ENCODE measurements around the gene SIGLEC14.

SIGLEC14 gene

GRCh38 chr19:51691584-51692428, 45.2 kb upstream of the SIGLEC14 start:
- TF ChIP-seq, protein P1, sequence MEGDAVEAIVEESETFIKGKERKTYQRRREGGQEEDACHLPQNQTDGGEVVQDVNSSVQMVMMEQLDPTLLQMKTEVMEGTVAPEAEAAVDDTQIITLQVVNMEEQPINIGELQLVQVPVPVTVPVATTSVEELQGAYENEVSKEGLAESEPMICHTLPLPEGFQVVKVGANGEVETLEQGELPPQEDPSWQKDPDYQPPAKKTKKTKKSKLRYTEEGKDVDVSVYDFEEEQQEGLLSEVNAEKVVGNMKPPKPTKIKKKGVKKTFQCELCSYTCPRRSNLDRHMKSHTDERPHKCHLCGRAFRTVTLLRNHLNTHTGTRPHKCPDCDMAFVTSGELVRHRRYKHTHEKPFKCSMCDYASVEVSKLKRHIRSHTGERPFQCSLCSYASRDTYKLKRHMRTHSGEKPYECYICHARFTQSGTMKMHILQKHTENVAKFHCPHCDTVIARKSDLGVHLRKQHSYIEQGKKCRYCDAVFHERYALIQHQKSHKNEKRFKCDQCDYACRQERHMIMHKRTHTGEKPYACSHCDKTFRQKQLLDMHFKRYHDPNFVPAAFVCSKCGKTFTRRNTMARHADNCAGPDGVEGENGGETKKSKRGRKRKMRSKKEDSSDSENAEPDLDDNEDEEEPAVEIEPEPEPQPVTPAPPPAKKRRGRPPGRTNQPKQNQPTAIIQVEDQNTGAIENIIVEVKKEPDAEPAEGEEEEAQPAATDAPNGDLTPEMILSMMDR (IDR thresholded peaks at IDR 0.05; ENCODE audit: insufficient read depth, low read depth, low read length, missing control alignments), result no peak
- H3K4me3 ChIP-seq (ENCODE audit: low read depth, low read length), result no peak overlapping the region
- no peak for DNase-seq (ENCODE audit: low read depth)

DNA sequence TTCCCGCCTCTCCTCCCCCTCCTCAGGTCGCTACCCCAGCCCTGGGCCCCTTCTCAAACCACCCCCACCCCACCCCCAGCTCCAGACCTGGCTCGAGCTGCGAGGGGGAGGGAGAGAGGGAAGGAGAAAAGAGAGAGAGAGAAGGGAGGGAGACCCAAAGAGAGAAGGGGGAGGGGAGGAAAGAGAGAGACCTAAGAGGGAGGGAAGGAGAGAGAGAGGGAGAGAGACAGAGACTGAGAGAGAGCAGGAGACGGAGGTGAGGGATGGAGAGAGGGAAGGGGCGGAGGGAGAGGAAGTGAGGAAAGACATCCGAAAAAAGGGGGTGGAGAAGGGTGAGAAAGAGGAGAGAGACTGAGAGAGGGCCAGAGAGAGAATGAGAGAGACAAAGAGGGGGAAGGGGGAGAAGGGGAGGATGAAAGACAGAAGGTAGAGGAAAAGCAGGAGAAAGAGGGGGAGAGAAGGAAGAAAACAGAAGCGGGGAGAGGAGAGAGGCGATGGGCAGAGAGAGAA, 44.5 kb upstream of the SIGLEC14 start:
- TF ChIP-seq, protein P1 (IDR thresholded peaks at IDR 0.05; ENCODE audit: insufficient read depth, low read depth, low read length, missing control alignments), result no peak
- no peak for DNase-seq (ENCODE audit: low read depth)
- H3K4me3 ChIP-seq (ENCODE audit: low read depth, low read length), result no peak overlapping the region

DNA sequence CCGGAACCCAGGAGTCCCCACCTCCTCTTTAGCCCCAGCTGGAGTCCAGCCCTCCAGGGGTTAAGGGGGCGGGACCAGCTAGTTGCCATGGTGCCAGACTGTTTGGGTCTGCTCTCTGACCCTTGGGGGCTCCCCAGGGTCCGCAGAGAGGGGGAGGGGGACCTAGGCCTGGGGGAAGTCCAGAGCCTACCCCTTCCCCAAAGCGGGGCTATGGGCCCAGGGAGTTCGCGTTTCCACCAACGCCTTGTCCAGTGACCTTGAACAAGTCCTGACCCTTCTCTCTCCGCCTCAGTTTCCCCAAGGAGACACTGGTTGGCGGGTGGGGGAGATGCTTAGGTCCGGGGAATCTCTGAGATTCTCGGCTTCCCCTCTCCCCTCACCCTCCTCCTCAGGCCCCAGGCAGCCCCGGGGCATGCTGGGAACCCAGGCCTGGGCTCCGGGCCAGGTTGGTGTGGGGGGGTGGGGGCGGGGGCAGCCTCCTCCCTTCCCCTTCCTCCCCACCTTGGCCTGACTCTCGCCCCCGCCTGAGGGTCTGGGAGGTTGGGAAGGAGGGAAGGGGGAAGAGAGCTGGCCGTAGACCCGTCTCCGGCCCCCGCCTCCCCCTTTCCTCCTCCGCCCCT, 43.9 kb upstream of the SIGLEC14 start:
- TF ChIP-seq, protein P1 (IDR thresholded peaks at IDR 0.05; ENCODE audit: insufficient read depth, low read depth, low read length, missing control alignments), result no peak

DNA sequence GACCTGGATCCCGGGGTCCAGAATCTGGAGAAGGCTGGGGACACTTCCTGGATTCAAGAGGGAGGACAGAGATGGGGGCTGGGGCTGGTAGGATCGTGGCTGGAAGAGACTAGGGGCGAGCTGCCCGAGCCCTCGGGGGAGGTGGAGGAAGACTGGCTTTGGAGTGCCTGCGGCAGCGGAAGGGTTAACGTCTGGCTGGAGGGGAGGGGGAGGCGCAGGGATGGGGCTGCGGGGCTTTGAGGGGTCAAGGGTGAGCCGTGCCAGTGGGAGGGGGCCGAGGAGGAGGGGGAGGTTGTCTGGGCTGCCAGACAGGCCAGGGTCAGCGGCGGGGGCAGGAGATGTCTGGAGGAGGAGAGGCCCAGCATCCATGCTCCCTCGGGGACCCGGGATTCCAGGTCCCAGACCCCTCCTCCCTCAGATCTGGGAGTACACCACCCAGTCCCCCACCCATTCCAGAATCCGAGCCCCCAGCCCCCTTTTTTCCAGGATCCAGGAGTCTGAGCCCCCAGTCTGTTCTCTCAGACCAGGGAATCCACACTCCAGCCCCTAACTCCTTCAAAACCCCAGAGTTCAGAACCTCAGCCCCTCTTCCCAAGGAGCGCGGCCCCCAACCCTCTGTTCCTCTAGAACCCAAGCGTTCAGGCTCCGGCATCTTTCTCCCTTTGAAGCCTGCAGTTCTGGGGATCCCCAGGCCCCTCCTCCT, 43.3 kb upstream of the SIGLEC14 start:
- TF ChIP-seq, protein P1 (IDR thresholded peaks at IDR 0.05; ENCODE audit: insufficient read depth, low read depth, low read length, missing control alignments), result no peak
- DNase-seq (ENCODE audit: low read depth), result no peak
- no peak overlapping the region for H3K4me3 ChIP-seq (ENCODE audit: low read depth, low read length)

More for the DNA sequence above, 43.9 kb upstream of the SIGLEC14 start:
- no peak for DNase-seq (ENCODE audit: low read depth)
- H3K4me3 ChIP-seq (ENCODE audit: low read depth, low read length), result peak overlapping the region; percentile 23; the same call in 1 of the 2 replicates

- TF ChIP-seq, protein P1 (IDR thresholded peaks at IDR 0.05; ENCODE audit: insufficient read depth, low read depth, low read length, missing control alignments), result no peak
- no peak overlapping the region for H3K4me3 ChIP-seq (ENCODE audit: low read depth, low read length)
- no peak for DNase-seq (ENCODE audit: low read depth)
Measured at GRCh38 chr19:51688671-51689571, 42.3 kb upstream of the SIGLEC14 start.
